GM18951 (cell line): Measurements from ENCODE around the gene MBP.

Experiments
- POLR2A ChIP-seq: IDR thresholded peaks from 4 replicates; pipeline ENCODE4 v1.6.1; 2011; ENCODE audit warnings: mild to moderate bottlenecking; ENCODE audit not compliant: insufficient read length, insufficient read depth; ENCODE audit errors: extremely low read depth
- in situ Hi-C: fragments of 300-500 bp; cut with MboI; formaldehyde crosslinking; loops from one replicate; pipeline ENCODE4 v1.12.0; 2022; ENCODE audit warnings: low sequenced_read_pairs, mixed read lengths, inconsistent platforms; ENCODE audit not compliant: unreplicated experiment

MBP gene

DNA sequence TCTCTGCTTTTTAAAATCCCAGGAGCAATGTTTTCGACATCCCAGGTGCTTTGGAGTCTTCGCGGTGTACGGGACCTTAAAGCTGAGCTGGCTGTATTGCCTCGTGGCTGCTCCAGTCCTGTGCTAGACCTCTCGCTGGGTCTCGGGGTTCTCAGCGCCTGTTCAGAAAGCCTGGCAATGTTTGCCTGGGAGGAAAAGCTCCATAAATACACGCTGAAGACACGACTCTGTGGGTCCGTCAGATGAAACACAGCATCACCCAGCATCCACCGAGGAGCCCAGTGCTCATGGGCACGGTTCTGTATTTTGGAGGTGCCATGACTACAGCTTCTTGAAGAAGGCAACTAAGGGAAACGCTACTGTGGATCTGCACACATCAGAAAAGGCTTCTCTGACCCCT is 21.6 kb downstream of the MBP start:
- in situ Hi-C loops: no loop called here
- TF ChIP-seq POLR2A: no peak

- no peak for TF ChIP-seq POLR2A
- in situ Hi-C loops: no loop called here
These were observed 22.2 kb downstream of the MBP start for GRCh38 chr18:77110400-77110799.

DNA sequence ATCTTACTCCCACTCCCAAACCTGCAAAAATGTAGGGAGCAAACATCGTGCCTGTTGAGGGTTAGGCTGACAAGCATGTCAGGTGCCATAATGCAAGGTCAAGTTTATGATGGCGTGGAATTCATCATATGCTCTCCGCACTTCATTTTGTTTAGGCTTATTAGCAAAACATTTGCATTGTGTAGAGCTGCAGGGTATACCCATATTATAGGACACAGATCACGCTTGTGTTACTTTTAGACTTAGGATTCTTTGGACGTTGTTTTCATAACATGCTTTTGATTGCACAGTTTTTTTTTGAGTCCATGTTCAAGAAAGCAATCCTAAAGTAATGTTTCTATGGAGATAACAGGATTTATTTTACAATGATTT is 22.9 kb downstream of the MBP start:
- in situ Hi-C loops: no loop called here
- TF ChIP-seq POLR2A: no peak

DNA sequence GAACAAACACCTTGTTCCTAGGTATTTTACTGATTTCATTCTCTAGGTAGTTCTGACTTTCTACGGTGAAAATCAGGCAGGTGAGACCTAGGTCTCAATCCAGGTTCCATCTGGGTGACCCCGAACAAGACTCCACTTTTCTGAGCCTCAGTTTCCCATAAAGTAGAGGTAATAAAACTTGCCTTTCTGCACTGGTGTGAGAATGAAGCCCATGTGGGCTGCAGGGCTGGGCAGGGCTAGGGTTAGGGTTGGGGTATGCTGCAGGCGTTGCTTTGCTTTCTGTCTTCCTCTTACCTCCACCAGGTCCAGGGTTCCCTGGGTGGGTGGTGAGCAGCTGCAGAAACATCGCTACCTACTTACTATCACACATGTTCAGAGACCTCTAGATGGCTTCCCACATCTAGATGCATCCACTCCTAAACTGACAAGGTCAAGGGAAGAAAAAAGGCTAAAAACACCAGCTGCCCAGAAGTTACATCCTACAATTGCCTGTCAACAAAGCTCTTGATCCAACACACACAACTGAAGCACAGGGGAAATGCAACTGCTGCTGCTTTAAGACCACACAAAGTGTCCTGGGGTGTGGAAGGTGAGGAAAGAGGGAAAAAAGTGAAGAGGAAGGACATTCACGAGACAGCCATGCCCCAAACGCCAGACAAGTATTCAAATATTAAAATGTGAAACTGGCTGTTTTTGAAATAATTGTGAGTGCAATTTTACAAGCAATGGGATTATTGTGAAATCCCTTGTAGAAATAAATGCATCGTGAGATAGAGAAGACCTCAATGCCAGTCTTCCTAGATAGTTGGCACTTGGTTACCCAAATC is 23.5 kb downstream of the MBP start:
- in situ Hi-C loops: no loop called here
- TF ChIP-seq POLR2A: no peak

- in situ Hi-C loops: no loop called here
- TF ChIP-seq POLR2A: no peak
These were observed 24.4 kb downstream of the MBP start for GRCh38 chr18:77108001-77108692.

DNA sequence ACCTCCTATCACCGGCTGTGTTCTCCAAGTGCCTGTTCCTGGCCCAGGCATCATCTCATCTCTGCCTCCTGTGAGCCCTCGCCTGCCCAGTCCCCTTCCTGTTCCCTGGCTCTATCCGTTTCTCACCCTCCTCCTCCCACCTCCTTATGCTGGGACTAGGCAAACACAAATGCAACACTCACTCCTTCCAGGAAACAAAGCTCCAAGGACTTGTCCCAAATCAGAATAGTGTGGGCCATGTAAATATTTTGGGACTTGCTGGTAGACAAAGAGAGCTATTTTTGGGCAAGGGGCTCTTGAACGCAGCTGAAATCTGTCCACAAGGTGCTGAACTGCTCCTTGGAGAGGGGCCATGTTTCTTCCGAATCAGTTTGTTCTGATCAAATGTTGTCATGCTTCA is 25.3 kb downstream of the MBP start:
- TF ChIP-seq POLR2A: no peak
- in situ Hi-C loops: no loop called here

DNA sequence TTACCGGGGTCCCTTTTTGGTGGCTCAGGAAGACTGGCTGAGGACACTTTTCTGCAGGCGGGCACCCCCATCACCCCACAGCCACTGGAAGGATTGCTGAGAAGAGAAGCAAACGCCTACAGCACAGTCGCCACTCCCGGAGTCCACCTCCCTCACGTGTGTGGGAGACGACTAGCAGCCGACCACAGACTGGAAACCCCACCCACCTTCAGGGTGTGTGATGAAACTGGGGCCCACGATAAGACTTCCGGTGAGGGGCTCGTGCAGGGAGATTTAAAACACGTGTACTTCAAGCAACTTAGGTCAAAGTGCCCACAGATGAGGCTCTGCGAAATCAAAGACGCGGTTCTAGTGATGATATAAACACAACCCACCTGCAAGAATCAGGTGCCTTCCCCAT is 26.3 kb downstream of the MBP start:
- TF ChIP-seq POLR2A: peak; percentile 30
- in situ Hi-C loops: no loop called here

DNA sequence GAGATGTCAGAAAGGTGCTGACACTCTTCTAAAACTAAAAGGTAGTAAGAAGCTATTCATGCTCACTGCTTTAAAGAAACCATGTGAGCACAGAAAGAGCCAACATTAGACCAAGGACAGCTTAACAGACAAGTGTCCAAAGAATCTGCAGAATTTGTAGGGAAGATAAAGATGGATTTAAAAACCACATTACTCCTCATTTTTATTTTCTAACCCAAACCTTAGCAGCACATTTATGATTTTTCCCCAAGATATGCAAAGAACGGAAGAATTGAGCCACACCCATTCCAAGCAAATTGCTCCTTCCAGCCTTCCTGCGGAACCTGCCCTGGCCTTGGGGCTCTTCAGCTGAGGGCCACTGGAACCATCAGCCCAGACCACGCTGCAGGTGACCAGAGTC is 26.9 kb downstream of the MBP start:
- TF ChIP-seq POLR2A: no peak
- in situ Hi-C loops: no loop called here

DNA sequence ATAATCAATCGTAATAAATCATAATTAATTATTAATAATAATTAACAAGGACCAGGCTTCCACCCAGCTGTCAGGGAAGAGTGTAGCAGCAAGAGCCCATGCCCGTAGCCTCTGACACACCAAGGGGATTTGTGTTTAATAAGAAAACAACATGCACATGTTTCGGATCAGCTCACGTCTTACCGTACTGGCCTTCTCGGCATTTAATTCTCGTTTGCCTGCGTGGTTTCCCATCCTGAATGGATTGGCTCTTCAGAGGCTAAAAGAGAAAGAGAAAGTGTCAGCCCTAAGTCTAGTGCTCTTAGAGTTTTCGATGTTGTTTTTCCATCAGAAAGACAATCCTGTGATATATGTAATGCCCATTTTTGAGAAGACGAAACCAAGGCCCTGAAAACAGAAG is 27.6 kb downstream of the MBP start:
- in situ Hi-C loops: no loop called here
- no peak for TF ChIP-seq POLR2A

DNA sequence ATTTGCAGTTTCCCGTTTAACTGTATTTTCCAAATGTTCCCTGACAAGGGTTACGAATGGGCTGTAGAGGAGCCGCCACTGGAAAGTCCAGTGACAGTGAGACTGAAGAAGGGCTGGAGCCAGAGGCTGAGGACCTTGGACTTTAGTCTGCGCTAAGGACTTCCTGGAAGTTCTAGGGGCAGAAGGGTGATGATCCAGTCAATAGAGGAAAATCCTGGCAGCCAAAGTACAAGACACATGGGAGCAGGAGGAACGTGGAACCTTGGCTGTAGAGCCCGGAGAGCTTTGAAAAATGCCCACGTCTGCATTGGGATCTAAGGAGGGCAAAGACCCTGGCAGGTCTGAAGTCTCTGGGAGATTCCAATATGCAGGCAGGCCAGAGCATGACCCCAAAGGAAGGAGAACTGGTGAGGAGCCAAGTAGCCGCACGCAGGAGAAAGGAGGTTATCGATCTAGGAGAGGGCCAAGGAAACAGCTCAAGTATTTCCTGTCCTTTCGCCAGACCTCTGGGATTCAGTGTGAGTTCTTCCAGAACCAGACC is 28.5 kb downstream of the MBP start:
- TF ChIP-seq POLR2A: no peak
- in situ Hi-C loops: no loop called here

- TF ChIP-seq POLR2A: no peak
- in situ Hi-C loops: no loop called here
These were observed 29.3 kb downstream of the MBP start for GRCh38 chr18:77103187-77103850.

DNA sequence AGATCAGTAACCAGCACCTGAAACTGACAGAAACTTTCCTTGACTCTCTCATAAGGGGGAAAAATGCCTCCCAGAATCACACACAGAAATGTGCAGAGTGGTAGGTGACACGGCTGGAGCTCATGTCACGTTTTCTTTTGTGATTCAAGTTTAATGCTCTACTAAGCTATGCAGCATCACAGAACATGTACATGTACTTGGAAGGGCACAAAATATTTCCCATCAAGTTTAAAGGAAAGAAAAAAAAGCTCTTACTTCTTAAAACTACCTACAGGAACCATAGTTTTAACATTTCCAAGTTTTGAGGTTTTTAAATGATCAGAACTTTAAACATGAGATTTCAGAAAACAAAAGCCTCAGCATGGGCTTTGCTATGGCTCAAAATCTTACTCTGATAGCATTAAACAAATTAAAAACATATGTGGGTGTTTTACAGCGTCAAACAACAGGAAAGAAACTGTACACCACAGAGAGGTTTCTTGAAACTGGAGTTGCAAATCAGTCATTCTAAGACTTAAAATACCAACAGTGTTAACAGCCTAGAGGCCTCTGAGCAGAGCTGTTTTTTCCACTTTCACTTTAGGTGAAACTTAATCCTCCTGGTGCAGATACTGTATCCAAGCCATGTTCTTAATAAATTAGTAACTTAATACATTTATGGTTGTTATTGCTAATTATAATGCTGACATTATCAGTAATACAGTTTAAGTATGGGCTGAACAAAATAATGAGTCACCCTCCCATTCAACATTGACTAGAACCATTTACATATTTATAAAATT is 30.1 kb downstream of the MBP start:
- in situ Hi-C loops: no loop called here
- no peak for TF ChIP-seq POLR2A

- TF ChIP-seq POLR2A: peak; percentile 40
- in situ Hi-C loops: no loop called here
These were observed 30.9 kb downstream of the MBP start for GRCh38 chr18:77101410-77102258.
